ENCODE data around the gene KLHL17. TPM values are rescaled to one million over a fixed set of nuclear protein-coding genes. Genes with fewer than 3 reads are reported as not detected.

The KLHL17 gene
- 10 to 100 TPM in 2 of 4 donors, 1 to 10 TPM in 2; 7.3 to 18.8 (median 12.1) TPM for polyA plus RNA-seq (ENCODE audit: insufficient read length in 4 of 4)

DNA sequence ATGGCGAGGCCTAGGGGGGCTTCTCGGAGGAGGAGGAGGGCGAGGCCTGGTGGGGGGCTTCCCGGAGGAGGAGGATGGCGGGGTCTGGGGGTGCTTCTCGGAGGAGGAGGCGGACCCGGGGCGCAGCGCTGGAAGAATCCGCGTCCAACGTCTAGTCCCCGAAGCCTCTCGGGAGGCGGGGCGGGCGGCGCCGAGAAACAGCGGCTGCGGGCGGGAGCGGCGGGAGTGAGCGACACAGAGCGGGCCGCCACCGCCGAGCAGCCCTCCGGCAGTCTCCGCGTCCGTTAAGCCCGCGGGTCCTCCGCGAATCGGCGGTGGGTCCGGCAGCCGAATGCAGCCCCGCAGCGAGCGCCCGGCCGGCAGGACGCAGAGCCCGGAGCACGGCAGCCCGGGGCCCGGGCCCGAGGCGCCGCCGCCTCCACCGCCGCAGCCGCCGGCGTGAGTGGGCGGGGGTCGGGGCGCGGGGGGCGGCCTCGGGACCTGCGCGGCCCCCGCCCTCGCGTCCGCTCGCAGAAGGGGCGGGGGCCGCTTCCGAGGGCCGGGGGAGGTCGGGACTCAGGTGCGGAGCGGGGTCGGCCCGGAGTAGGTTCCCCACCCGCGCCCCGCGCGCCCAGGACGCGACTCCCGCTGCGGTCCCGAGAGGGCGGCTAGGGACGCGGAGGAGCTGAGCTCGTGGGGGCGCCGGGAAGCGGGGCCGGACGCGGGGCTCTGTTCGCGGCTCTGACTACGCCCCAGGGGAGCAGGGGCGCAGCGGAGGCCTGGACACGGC lies at the start of gene KLHL17:
Gene KLHL17, plus strand, starts transcription at position 222 of the 769 bp plus-strand sequence. Its CDS starts 110 bp downstream, at position 332.
- no peak for DNase-seq (ENCODE audit: low read depth in 4 of 4, low spot score in 2 of 4)

DNA sequence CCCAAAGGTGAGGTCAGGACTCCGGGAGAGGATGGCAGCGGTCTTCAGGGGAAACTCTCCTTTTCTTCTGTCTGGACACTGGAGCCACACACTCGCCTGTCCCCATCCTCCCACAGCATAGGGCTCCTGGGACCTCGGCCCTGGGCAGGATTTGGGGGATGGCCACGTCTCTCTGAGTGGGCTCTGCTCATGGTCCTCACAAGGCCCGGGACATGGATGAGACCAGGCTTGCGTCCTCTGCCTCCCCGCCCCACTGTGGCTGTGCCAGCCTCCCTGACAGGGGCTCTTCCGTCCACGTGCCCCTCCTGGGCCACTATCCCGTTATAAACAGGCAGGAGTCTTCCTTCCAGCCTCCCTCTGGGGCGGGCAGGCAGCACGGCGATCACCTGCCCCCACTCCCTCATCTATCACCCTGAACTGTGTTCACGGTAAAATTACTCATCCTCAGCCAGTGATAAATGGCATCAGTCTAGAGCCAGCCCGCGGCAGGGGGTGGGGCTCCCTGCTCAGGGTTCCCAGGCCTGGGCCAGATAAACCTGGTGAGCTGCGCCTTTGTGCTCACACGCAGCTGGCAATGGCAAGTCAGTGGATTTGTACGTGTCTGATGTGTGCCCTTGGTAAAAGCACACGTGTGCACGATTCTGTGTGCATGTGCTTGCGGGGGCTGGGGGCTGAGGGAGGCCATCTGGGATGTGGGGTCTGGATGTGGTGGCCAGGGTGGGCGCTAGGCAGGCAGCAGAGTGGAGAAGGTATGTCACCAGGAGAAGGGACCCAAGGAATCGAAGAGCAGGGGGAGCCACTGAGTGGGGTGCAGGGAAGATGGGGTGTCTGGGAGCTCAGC lies 49.3 kb upstream of the KLHL17 start:
- no peak for DNase-seq (ENCODE audit: low read depth in 4 of 4, low spot score in 2 of 4)

DNA sequence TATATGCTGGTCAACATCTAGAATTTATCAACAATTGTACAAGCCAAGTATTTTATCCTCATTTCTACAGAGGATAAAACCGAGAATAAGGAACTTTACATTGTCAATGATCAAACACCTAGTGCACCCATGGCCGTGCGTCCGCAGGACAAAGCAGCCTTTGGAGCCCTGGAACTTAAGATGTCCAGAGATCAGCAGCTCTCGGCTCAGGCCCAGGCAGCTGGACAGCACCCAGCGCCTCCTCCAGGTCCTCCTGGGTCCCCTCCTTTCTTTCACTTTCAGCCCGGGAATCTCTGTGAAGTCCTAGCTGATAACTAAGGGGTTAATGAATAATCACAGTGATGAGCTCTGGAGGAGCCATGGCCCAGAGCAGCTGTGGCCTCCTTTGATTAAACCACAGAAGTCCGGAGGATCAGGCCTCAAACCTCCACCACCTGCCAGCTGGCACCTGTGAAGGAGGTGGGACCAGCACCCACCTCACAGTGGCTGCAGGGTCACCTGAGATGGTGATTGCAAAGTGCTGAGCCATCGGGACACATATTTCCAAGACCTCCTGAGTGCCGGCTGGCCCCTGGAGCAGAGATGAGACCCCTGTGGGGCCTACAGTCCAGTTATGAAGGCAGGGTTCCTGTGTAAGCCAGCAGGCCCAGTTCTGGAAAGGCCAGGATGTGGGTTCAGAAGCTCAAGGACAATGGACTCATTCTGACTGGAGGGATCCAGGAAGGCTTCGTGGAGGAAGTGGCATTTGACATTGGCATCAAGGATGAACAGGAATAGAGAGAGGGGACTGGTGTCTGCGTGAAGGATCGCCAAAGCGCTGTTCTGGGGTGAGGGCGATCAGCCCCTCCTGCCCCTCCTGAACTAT lies 48.3 kb upstream of the KLHL17 start:
- DNase-seq (ENCODE audit: low read depth in 4 of 4, low spot score in 2 of 4), result no peak

DNA sequence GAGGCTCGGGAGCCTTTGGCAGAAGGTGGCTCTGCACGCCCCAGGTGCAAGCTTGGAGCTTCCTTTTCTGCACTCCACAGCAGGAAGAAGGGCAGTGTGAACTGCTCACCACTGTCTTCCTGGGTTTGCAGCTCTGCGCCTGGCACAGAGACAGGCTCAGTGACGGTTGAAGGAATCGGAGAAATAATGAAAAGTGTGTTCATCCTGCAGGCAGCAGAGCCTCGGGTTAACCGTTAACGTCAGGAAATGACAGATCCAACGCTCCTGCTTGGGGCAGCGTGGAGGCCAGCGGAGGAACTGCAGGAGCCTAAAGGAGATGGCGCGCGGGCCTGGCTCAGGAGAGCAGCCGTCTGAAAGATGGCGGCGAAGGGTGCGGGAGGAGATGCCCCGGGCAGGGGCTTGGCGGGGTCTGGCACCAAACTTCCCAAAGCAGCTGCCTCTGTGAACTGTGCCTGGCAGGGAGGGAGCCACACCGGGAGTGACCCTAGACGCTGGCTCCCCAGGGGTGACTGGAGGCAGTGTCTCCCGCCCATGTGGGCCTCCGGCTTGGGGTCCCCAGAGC lies 47.6 kb upstream of the KLHL17 start:
- no peak for DNase-seq (ENCODE audit: low read depth in 4 of 4, low spot score in 2 of 4)

DNA sequence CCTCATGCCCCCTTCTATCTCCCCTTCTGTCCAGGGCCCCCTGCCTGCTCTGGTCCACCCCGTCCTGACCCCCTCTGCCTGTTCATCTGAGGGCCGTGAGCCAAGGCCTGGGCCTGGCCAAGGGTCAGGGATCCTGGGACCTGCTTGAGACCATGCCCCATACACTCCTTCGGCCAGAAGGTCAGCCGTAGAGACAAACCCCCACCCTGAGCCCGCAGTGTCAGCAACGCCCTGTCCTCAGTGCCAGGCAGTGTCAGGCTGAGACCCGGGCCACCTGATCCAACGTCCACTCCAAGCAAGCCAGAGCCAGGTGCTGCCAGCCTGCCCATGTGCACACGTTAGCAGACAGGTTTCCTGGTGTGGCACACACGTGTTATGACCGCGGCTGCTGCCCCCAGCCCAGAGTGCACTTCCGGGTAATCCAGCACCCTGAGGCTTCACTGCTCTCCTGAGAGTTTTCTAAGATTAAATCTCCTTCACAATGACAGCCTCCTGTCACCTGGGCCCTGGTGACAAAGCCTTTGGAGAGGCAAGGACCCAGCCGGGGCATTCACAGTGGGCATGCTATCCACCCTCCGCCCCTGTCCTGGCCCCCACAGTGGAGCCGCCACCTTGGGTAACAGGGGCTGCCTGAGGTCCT lies 46.8 kb upstream of the KLHL17 start:
- no peak for DNase-seq (ENCODE audit: low read depth in 4 of 4, low spot score in 2 of 4)

DNA sequence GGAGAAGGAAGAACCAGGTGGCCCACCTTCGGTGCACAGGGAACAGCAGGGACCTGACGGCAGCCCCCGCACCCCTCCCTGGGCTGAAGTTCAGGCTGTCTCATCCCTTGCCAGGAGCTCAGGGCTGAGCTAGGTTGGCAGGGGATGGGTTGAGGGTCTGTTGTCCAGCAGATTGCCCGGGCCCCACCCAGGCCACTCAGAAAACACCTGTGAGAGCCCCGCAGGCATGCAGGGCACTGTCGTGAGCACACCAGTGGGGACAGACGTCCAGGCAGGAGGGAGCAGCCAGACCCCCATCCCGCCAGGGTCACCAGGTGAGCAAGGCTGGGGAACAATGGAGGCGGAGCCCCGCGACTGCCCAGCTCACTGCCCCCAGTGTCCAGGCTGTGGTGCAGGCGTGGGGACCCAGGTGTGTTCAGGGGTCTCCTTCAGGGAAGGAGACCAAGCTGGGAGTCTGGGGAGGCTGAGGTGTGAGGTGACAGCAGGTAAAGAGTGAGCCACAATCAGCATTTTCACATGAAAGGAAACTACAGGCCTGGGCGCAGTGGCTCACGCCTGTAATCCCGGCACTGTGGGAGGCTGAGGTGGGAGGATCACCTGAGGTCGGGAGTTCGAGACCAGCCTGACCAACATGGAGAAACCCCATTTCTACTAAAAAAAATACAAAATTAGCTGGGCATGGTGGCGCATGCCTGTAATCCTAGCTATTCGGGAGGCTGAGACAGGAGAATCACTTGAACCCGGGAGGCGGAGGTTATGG lies 46.1 kb upstream of the KLHL17 start:
- DNase-seq (ENCODE audit: low read depth in 4 of 4, low spot score in 2 of 4), result no peak

DNA sequence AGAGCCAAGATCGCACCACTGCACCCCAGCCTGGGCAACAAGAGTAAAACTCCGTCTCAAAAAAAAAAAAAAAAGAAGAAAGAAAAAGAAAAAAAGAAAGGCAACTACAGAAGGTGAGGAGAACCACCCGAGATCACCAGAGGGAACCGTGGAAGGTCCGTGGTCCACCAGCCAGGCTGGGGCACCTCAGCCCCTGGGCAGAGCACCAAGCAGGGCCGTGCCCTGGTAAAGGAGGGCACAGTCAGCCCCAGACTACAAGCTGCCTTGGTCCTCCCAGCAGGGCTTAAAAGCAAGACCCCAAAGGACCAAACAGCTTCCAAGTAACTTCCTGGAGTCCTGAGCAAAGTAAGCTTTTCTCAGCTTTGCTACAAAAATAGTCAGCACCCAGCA lies 45.5 kb upstream of the KLHL17 start:
- no peak for DNase-seq (ENCODE audit: low read depth in 4 of 4, low spot score in 2 of 4)

DNA sequence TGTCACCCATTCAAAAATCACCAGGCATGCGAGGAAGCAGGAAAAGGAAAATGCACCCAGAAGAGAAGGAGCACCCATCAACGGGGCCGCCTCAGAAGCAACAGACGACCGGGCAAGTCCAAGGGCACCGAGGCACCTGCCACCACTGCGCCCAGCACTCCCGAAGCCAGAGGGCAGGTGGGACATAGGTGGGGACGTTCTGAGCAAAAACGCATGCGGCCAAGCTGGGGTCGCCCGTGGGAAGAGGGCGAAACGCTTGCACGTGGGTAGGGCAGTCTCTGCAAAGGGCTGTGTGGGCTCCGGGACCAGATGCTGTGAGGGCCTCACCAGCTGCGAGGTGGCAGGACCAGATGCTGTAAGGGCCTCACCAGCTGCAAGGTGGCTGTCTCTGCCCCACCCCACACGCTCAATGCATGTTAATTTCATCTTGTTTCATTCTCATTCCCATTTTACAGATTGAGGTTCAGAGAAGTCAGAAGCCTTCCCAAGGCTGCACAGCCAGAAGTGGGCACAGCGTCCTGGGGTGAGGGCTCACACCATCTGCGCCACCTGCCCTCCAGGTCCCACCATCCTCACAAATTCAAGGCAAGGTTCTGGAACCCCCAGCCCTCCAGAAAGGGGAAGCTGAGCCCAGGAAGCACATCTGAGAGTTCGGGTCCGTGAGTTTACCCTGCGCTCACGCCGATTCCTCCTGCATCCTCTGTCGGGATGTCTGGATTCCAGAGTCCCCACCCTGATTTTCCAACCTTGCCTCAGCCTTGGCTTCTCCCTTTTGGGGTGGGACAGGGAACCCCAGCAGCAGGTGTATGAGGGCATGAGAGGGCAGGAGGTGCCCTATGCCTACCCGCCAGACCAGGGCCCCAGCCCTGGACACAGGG lies 44.9 kb upstream of the KLHL17 start:
- DNase-seq (ENCODE audit: low read depth in 4 of 4, low spot score in 2 of 4), result no peak

DNA sequence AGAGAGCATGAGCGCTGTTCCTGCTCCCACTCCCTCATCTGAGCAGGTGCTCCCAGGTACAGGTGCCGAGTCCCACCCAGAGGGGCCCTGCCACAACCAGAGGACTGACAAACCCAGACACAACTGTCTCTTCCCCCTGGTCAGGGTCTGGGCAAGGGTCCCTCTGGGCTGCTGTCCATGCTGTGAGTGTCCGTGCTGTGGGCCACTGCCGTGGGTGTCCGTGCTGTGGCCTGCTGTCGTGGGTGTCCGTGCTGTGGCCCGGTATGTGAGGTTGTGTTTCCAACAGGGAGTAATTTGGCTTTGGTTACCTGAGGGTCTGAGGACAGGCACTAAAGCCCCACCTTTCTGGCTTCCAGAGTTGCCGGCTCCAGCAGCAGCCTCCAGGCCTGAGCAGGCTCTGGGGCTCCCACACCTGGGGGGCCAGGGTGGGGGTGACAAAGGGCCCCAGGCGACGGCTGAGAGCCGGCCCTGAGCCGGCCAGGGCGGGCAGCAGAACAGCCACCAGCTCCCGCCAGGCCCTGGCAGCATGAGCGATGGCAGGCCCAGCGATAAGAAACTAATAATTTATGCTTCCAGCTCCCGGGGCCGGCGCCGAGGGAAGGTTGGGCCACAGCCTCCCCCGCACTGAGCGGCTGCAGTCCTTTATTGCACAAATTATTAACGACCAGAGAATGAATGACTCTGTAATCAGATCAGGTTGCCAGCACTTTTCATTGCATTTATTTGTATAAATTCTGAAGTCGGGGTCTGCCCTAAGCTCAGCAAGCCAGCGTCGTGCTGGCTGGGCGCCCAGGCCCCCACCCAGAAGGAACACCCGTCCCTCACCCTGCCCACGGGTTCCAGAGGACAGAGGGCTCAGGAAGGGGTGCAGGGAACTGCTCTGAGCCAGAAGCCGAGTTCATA lies 44.0 kb upstream of the KLHL17 start:
- no peak for DNase-seq (ENCODE audit: low read depth in 4 of 4, low spot score in 2 of 4)

DNA sequence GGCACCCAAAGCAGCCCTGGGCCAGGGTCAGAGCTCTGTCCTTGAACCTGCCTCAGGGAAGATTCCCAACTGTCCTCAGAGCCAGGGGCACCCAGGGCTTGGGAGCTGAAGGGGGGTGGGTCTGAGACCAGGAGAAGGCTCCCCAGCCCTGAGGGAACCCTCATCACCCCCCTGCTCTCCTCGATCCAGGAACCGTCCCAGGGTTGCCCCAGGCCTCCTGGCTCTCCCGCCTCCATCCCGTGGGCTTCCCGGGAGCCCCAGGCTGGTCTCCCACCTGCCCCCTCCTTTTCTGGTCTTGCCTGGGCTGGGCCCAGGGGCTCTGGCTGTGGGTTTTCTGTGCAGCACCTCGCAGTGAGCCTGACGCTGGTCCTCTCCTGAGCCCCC lies 43.3 kb upstream of the KLHL17 start:
- no peak for DNase-seq (ENCODE audit: low read depth in 4 of 4, low spot score in 2 of 4)

DNA sequence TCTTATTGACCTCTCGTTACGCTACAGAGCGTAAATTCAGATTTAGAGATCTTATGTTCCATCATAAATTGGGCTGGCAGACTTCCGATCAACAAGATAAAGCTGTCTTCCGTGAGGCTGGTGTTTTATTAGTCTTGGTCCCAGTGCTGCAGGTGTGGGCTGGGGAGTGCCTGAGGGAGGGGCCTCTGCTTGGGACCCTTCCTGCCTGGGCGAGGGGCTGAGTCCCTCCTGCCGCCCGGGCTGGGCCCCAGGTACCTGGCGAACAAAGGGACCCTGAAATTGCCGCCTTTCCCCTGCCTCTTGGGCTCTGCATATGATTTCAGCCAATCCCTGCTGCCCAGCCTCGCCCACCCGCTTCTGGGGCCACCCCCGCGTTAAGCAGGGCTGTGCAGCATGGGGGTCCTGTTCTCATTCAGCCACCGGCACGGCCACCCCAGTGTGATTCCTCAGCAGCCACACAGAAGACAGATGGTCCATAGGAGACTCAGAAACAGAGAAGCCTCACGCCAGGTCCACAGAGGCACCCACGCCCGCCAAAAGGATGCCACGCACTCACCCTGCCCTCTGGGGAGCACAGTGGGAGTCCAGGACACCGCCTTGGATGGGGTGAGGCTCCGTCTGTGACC lies 42.8 kb upstream of the KLHL17 start:
- no peak for DNase-seq (ENCODE audit: low read depth in 4 of 4, low spot score in 2 of 4)

DNA sequence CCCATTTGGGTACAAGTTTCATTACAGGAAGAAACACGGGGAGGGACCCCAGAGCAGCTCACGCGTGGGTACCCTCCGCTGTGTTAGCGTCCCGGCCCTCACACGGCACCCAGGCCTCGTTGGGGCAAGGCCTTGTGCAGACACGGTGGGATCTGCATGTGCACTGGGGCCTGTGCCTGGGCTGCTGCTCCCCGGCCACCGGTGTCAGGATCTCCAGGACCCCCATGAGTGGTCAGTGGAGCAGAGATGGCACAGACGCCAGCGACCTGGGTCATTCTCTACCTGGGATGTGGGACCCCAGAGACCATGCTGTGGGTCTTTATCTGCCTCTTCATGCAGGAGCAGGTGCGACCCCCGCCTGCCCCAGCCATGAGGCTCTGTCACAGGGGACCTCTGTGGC lies 42.0 kb upstream of the KLHL17 start:
- no peak for DNase-seq (ENCODE audit: low read depth in 4 of 4, low spot score in 2 of 4)

DNA sequence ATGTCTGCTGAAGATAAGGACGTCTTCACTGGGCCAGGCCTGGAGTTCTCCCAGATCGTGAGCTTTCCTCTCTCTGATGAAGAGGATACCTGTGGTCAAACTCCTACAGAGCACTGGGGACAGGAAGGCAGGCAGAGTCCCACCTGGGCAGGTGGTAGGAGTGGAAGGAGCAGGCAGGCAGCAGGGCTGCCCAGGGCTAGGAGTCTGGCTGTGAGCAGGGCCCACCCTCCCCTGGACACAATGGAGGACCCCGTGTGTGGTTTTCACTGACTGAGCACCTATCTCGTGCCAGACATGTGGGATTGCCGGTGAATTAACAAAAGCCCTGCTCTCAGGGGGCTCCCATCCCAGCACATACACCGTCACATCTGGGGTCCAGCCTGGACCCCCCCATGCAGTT lies 41.5 kb upstream of the KLHL17 start:
- DNase-seq (ENCODE audit: low read depth in 4 of 4, low spot score in 2 of 4), result no peak

DNA sequence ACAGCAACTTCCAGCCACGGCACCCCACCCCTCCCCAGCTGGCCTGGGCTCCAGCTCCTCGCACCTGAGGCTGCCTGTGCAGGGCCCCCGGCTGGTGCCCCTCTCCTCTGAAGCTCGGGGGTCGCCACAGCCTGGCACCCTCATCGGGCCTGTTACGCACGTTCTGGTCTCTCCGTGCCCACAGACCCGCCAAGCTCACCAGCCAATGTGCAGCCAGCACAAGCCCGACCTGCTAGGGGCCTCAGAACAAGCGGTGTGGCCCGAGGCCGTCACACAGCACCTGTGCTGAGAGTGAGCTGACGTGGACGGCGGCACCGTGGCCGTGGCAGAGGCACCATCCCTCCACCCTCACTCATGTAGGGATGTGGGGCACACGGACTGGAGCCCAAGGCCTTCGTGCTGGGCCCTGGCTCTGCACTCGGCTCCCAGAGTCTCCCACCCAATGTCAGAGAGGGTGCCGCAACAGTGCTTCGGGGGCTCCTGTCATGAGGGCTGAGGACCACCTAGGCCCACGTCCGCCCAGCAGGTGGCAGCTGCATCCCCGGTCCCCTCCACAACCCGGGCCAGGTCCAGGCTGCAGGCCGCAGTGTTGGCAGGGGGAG lies 41.0 kb upstream of the KLHL17 start:
- no peak for DNase-seq (ENCODE audit: low read depth in 4 of 4, low spot score in 2 of 4)

DNA sequence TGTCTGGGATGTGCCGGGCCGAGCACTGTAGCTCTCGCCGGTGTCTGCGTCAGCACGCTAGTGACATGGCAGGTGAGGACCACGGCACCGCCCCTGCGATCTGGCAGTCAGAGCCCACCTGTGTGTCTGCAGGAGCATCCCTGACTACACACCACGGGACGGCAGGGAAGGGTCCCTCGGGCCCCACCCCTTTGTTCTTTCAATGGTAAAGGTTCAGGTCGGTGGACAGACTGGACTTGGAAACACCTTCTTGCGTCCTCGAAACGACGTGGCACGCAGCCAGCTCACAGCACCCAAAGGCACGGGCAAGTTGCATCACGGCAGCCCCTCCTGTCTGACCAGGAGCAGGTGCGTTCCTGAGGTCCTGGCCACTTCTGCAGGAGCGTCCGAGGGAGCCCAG lies 40.4 kb upstream of the KLHL17 start:
- no peak for DNase-seq (ENCODE audit: low read depth in 4 of 4, low spot score in 2 of 4)

DNA sequence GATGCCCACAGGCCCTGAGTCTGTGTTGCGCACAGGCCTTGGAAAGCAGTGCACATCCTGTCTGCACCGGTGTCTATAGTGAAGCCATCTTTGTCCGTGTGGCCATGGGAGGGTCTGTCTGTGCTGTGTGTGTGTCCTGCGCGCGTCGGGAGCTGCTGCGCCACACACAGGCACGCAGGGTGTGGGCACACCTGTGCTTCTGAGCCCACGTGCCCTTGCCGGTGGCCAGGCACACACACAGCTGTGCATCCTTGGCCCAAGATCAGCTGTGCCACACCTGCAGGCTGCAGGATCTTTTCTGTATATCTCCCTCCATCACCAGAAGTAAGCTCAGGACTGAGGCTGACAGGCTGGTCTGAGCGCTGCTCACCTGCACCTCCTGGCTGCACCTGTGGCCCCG lies 39.9 kb upstream of the KLHL17 start:
- DNase-seq (ENCODE audit: low read depth in 4 of 4, low spot score in 2 of 4), result no peak
